Gastrocnemius medialis (tissue), 4 donors: ENCODE measurements around the gene GNB5.

Source experiments
- CTCF ChIP-seq, 5 experiments: fragments of 450-650 bp in 3 of 5; fragments of 200-600 bp in 2 of 5; sonication (generic) in 2 of 5; IDR thresholded peaks in 4 of 5; conservative IDR thresholded peaks in 1 of 5; 1 replicate in 4 of 5; 2 replicates in 1 of 5; pipeline ENCODE4 v1.5.1; 2016 to 2019; ENCODE audit warnings: antibody characterized with exemption in 5 of 5, mild to moderate bottlenecking in 3 of 5, moderate library complexity in 3 of 5
- POLR2A ChIP-seq, 2 donors: fragments of 450-650 bp; IDR thresholded peaks; one replicate each; pipeline ENCODE4 v1.6.1; 2017; ENCODE audit warnings: antibody characterized with exemption in 2 of 2, mild to moderate bottlenecking in 2 of 2, moderate library complexity in 2 of 2

- TF ChIP-seq CTCF (IDR thresholded peaks at IDR 0.05 in 4 of 5, conservative IDR thresholded peaks at IDR 0.05 in 1 of 5), result no peak
- TF ChIP-seq POLR2A (IDR thresholded peaks at IDR 0.05), result no peak
These were observed 108.8 kb downstream of the GNB5 start for GRCh38 chr15:52082197-52083036.
